Activated CD4-positive, alpha-beta T cell treated with anti-CD3 and anti-CD28 coated beads, Interleukin-10, Interleukin-2, amounts not matched to agents 100 ng/mL and 50 ng/mL, durations not matched to agents 16 hours and 8 hours (primary cell): ENCODE measurements around the gene C1QTNF5.
"Not testable (repeated sequence)": the region's sequence is repeated elsewhere in the genome, so short reads cannot be mapped to it uniquely, and the experiment has no call there.

Experiments
- DNase-seq: peaks from one replicate; pipeline ENCODE4 v3.0.0-alpha.2; 2020

Gene C1QTNF5, protein sequence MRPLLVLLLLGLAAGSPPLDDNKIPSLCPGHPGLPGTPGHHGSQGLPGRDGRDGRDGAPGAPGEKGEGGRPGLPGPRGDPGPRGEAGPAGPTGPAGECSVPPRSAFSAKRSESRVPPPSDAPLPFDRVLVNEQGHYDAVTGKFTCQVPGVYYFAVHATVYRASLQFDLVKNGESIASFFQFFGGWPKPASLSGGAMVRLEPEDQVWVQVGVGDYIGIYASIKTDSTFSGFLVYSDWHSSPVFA

DNA sequence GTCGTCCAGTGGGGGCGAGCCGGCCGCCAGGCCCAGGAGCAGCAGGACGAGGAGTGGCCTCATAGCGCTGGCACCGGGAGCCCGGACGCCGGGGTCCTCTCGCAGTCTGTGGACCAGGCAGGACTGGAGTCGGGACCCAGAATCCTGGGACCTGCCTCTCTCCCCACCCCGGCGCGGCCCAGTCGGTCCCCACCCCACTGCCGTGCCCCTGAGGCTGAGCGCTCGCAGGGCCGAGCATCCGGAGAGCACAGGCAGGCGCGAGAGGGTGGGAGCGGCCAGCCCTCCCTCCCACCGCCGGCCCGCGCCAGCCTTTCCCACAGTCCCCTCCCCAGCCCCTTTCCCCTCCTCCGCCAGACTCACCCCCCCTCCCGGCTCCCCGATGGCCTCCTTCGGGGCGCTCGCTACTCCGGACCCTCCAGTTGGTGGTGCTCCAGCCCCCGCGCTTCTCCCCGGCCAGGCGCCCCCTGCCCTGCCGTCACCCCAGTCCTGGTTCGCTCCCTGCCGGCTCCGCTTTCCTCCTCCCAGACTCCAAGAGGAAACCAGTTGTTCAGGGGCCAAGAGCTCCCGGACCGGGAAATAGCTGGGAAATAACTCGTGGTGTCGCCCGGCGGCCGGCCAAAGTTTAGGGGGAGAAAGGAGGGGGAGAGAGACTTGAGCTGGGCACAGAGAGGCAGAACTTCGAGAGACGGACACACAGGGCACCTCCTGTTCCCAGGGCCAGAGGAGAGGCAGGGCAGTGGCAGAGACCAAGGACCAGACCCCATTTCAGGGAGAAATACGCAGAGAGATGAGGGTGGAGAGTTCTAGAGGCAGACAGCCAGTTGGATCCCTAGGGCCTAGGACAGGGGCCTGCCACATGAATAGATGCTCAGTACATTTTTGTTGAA lies at the start of gene C1QTNF5:
Gene C1QTNF5 (minus strand): TSS at position 549 of the 887 bp plus-strand sequence. CDS start 486 bp downstream, at position 63.
- no peak for DNase-seq

DNA sequence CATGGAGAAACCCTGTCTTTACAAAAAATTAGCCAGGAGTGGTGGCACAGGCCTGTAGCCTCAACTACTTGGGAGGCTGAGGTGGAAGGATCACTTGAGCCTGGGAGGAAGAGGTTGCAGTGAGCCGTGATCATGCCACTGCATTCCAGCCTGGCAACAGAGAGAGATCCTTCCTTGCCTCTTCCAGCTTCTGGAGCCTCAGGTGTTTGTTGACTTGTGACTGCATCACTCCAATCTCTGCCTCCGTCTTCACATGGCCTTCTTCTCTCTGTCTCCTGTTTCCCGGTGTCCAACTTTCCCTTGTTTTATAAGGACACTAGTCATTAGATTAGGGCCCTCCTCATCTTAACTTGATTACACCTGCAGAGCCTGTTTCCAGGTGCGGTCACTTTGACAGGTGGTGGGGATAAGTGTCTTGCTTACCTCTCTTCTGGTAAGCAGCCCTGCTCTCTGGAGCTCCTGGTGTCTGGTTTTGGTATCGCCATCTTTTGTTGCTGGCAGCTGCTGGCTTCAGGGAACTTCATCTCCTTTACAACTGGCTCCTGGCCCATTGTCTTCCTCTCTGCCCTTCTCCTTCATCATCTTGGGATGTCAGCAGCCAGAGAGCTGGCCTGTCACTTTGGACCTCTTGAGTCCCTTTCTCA lies 49.0 kb upstream of the C1QTNF5 start:
- peak; percentile 18 for DNase-seq

DNA sequence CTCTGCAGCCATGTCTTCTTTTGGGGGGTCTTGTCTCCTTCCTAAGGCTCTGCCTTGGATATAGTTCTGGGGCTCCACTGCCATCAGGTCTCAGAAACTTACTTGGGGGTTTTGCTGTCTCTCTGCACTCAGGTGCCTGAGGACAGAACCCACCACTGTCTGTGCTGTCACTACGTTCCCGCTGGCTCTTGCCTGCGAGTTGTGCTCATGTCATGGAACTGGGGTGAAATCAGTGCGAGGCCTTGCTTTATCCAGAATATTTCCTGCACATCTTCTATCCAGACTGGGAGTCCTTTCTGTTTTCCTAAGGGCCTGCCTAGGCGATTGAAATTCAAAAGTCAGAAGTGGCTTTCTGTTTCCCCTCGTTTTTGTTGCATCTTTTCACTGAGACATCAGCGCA lies 47.4 kb upstream of the C1QTNF5 start:
- no peak for DNase-seq

DNA sequence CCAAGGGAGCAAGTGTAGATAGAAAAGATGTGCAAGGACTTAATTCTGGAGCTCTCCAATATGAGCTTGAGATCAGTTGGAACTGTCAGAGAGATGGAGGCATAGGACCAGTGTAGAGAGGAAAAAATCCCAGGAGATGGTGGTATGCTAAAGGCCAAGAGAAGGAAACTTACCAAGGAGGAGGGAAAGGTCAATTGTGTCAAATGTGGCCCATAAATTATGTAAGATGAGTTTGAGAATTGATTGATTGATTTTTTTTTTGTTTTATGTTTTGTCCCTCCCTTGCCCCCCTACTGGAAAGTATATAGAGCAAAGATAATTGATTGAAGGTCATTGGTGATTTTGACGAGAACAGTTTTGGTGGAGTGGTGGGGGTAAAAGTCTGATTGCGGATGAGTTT lies 43.6 kb upstream of the C1QTNF5 start:
- DNase-seq: no peak

DNA sequence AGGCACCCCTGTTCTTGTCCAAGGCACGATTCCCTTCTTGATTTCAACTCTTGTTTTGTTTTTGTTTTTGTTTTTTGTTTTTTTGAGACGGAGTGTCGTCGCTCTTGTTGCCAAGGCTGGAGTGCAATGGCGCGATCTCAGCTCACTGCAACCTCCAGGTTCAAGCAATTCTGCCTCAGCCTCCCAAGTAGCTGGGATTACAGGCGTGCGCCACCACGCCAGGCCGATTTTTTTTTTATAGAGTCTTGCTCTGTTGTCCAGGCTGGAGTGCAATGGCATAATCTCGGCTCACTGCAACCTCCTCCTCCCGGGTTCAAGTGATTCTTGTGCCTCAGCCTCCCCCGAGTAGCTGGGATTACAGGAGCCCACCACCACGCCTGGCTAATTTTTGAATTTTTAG lies 41.8 kb upstream of the C1QTNF5 start:
- DNase-seq: not testable (repeated sequence)

DNA sequence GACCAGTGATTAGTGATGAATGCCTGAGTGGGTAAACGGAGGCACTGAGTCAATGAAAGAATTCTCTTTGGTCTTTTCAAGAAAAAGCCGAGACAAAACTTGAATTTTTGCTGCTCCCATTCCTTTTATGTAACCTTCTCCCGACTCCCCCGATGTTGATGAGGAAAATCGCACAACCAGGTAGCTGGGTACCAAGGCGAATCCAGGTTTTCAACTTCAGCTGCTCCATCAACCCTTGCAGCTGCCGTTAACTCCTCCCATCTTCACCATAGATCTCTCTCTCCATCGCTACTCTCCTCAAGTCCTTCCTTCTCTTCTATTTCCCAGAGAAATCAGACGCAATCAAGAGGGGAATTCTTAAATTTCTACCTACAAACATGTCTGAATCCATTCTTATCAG lies 41.4 kb upstream of the C1QTNF5 start:
- DNase-seq: no peak

DNA sequence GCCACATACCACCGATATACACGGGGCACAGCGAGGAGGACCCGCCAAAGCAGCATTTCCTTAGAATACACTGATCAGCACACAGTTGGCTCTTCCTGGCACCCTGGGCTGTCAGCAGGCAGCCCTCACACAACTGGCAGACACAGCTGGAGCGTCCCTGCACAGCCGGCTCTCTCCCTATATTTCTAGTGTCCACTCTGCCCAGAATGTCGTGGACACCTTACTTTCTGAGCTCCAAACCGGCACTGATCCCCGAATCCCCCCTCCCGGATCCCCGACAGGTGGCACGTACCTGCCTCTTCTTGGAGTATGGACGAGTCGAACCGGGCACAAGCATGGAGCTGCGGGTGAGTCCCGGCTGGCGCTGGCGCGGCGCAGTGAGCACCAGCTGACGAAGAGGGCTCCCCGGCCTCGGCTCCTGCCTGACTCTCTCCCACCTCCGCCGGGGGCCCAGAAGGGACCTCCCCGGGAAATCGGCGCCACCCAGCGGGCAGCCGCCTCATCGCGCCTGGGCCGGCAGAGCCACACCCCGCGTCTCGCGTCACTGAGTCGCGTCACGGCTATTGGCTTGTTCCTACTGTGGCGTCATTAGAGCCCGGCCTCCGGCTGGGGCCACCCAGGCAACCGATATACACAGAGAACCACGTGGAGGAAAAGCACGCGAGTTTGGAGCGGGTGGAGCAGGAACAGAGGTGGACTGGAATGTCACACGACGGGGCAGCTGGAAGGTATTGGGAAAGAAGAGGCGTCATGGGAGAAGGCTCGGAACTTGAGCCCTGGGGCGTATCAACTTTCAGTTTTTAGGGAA lies 40.7 kb upstream of the C1QTNF5 start, which contains the start of gene USP2:
Gene USP2 (minus strand): TSS at position 510 of the 808 bp plus-strand sequence. CDS start 8,210 bp downstream, outside the sequence.
- peak; percentile 96 for DNase-seq

DNA sequence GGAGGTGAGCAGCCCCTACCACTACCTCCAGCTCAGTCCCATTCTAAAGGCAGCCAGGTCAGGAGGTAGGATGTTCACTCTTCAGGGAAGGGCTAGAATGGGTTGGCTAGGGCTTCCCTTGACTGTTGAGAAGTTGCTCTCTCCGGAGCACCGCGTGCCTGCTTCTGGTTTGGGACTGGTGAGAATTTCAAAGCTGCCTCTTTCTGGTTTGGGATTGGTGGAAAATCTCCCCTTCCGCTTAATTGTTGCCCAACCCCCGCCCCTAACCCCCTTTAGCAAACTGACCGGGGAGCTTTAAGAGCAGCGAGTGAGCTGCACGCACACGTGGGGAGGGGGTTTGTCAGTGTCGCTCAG lies 40.1 kb upstream of the C1QTNF5 start:
- DNase-seq: no peak

DNA sequence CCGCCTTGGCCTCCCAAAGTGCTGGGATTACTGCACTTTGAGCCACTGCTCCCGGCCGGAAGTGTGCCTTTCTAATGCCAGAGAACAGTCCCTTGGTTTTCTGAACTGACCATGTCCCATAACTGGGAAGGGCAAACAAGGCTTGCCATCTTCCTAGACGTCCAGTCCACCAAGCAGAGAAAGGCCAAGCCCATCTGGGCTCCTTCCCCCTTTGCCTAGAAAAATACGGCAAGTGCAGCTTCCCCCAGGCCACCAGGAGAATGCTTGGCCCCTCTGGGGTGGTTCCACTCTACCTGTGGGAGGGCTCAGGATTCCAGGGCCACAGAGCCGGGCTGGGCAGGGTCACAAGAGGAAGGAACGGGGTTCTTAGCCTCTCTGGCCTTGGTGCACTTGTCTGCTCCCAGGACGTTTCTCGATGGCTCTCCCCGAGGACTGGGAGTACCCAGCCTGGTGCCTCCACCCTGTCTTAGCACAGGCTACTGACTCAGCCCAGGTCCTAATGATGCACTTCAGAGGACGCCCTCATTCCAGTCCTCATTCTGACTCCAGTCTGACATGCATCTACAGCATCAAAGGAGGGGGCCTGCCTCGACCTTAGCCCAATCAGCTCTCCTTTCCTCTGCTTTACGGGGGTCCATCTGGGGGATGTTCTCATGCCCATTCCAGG lies 39.6 kb upstream of the C1QTNF5 start:
- no peak for DNase-seq

DNA sequence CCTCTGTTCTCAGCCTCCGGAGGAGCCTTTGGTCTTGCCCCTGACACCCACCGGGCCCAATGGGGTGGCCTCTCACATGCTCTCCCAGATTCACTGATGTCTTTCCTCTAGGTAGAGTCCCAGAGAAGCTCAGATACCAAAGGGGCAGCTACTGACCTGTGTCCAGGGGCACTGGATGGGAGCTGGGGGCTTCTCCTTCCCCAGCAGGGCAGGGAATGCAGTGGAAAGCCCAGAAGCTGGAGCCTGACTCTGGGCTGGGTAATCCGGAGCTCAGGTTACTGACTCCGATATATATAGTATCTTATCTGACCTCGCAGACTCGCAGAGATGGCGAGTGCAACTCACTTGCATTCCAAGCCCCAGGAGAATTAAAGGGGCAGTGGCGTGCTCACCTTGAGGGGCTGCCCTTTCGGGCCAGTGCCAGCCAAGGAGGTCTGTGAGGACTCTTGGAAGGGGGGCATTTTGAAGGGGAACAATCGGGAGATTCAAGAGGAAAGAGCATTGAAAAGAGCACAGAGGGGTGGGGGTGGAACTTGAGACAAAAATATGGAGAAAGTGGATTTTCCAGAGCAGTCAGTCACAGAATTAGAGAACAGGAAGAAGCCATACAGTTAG lies 38.3 kb upstream of the C1QTNF5 start:
- no peak for DNase-seq

DNA sequence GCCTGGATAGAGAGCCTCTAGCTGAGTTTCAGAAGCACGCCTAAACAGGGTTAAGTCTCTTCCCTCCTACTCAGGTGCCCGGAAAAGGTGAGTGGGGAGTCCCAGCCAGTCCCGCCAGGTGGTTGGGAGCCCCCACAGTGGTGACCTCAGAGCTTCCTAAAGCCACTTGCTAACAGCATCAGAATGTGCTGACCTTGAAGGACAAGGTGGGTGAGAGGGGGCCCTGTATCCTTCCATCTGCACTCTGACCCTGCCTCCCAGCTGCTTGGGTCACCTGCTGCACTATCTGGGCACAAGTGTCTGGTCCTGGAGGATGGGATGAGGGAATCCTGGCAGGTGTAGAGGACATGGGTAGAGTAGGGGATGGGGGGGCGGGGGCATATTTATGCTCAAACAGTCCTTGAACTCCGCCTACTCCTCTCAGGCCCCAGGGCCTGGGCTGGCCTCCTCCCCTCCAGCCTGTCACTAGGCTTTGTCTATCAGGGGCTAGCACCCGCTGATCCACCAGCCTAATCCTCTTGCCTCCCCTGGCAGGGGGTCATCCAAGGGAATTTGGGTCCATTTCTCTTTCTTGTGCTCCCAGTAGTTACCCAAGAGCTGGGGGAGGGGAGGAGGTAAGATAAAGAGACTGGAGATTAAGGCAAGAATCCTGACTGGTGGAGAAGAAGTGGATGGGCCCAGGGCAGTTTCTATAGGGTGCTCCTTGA lies 37.4 kb upstream of the C1QTNF5 start:
- no peak for DNase-seq

DNA sequence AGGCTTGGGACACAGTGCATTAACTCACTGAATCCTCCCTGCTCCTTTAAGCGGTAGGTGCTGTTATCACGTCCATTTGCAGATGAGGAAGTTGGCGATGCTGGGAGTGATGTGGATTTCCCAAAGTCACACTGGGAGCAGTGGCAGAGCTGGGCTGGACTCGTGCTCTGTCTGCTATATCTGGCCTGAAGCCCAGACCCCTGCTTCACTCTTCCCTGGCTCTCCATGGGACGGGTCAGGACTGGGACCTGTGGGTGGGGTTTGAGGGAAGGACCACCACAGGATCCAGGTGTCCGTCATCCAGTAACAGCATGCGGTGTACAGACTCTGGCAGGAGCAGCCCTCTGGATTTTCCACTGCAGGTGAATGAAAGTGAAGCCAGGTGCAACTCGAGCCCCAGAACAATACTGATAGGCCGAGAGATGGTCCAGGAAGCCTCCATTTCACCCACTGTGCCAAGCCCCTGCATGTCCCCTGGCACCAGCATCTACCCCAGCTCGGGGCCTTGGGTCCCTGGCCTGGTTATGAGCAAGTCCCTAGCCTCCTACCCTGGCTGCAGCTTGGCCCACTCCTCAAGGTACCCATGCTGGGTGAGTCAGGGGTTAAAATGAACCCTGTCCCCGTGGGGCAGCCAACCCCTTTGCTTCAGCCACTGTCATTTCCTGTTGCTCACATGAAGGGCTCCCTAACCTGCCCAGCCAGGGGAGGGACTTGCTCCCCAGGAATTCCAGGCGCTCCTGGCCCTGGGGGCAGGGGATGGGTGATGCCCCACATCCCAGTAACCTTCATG lies 36.6 kb upstream of the C1QTNF5 start:
- no peak for DNase-seq

DNA sequence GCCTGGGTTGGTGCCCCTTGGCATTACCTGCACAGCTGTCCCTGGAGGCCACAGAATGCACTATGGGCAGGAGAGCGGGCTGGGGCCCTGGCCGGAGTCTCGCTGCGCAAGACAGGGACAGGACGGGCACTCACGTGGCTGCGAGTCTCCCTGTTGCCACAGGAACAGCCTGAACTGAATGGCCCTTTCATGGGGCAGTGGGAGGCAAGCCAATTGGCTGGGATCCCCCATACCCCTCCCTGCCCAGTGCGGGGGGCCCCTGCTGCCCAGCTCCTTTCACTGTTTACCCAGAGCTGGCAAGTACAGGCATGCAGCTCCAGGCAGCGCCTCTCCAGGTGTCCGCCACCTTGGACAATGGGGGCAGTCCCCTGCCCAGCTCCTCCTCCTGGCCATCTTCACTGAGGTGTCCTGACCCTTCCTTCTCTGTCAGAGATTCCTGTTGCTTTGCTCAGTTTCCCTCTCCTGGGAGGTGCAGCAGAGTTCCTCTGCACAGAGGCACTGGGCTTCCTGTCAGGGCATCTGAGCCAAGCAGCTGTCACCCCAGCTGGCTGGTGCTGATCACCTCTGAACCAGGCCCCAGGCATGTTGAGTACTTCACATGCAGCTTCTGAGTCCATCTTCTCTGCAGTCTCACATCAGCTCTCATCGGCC lies 35.6 kb upstream of the C1QTNF5 start:
- DNase-seq: no peak

DNA sequence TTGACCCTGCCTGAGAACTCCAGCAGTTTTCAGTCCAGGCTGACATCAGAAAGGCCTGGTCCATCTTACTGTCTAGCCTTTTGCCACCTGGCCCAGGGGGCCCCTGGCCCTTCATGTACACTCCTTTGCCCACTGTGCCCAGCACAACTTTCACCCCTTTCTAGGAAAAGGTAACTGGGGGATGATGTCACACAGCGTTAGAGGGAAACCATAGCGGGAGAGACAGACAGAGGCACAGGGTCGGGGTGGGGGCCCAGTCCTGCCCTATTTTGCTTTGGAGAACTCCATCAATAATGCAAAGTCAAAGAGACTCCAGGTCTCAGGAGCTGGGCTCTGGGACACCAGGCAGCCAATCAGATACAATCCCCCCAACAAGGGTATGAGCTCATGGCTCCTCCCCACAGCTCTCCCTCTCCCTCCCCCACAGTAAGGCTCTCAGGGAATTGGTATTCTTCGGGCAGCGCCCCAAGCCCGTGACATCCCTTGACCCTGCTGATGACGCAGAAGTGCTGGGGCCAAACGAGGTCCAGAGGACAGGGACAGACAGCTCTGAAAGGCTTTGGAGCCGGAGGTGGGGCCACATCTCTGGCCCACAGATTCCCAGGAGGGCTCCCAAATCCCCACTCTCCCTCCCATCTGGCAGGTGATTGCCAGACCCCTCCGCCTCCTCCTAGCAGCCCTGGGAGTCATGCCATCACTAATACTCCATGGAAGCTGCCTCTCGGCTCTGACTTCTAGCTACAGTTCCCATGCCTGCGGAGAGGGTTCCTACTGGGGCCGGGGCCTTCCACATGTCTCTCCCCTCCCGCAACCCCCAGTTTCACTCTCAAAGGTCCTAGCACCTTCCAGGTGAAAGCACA lies 34.9 kb upstream of the C1QTNF5 start:
- DNase-seq: no peak

DNA sequence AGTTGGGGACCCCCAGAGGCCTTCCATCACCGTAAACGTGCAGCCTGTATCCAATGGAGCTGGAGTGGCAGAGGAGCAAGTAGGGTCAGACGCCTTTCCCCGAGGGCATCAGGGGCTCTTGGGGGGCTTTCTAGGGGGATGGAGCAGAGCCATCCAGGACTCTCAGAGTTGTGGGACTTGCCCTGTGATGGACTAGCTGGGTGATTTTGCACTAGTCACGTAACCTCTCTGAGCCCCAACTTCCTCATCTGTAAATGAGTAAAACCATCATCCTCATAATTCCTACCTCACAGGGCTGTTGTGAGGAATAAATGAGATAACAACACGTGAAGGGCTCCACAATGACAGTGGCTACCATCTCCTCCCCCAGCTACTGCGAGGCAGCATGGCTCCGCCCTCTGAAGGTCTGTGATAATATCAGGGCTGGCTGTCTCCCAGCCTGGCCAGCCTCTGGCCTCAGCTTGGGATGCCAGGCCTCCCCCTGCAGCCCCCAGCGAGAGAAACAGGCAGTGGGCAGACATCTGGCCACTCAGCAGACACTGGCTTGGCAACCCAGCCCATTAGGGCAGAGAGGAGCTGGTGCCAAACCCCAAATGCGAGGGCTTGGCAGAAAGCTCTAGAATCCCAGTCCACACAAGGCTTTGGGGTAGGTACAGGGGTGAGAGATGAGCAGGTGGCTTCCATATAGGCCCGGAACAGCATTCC lies 34.1 kb upstream of the C1QTNF5 start:
- no peak for DNase-seq

DNA sequence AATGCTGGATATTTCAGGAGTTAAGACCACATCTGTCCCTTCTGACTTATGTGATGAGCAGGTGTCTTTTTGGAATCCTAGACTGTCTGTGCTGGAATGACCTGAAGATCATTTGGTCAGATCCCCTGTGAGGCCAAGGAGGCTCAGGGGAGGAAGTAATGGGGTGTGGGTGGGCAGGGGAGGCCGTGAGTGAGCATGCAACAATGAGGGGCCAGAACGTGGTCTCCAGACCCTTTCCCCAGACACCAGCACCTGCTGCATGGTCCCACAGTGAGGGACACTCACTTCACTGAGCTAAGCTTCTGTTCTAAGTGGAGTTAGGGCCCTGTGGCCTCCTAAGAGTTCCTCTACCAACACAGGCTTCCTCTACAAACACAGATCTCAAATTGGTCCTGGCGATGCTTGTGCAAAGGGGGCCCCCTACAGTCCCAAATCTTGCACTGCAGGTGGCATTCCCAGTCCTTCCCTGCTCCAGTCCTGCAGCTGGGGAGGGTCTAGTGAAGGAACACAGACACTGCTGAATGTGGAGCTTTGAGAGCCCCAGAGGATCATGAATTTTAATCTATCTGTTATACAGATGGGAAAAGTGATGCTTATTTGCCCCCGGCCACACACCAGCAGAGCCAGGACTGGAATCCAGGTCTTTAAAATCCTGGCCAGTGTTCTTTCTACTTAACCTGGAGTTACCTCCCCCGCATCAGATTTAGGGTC lies 33.4 kb upstream of the C1QTNF5 start:
- DNase-seq: peak; percentile 55
